SK-N-SH treated with all-trans-retinoic acid at 6 μM for 48 hours (cell line): ENCODE measurements around the gene TWF2.

Experiments used
- ATAC-seq: fragments of 200-7000 bp; cut with Tn5 transposase; 3 replicates; pipeline ENCODE4 v1.9.1; 2020; ENCODE audit warnings: mild to moderate bottlenecking, moderate library complexity
- ARNTL ChIP-seq: fragments of 450-650 bp; formaldehyde crosslinking; IDR thresholded peaks from 2 replicates; pipeline ENCODE4 v1.5.0; 2020; ENCODE audit warnings: low read depth, mild to moderate bottlenecking, moderate library complexity, borderline replicate concordance
- BACH2 ChIP-seq: fragments of 250-450 bp; sonication (Bioruptor Pico); IDR thresholded peaks from 2 replicates; pipeline ENCODE4 v1.9.0; 2021; ENCODE audit warnings: mild to moderate bottlenecking, borderline replicate concordance
- CSDC2 ChIP-seq: fragments of 250-450 bp; sonication (Bioruptor Pico); IDR thresholded peaks from 2 replicates; pipeline ENCODE4 v1.5.0; 2020; ENCODE audit warnings: mild to moderate bottlenecking, moderate library complexity
- ESRRG ChIP-seq: fragments of 250-450 bp; sonication (Bioruptor Pico); IDR thresholded peaks from 2 replicates; pipeline ENCODE4 v1.6.1; 2021; ENCODE audit warnings: mild to moderate bottlenecking
- GLIS3 ChIP-seq: fragments of 250-450 bp; sonication (Bioruptor Pico); IDR thresholded peaks from 2 replicates; pipeline ENCODE4 v1.5.0; 2020; ENCODE audit warnings: mild to moderate bottlenecking, moderate library complexity
- ISL1 ChIP-seq: fragments of 250-450 bp; sonication (Bioruptor Pico); IDR thresholded peaks from 2 replicates; pipeline ENCODE4 v2.1.2; 2022; ENCODE audit warnings: mild to moderate bottlenecking, moderate library complexity
- OSR1 ChIP-seq: fragments of 250-450 bp; sonication (Bioruptor Pico); IDR thresholded peaks from 2 replicates; pipeline ENCODE4 v1.8.0; 2022; ENCODE audit warnings: moderate library complexity, mild to moderate bottlenecking, inconsistent platforms
- PPARA ChIP-seq: fragments of 250-450 bp; sonication (Bioruptor Pico); IDR thresholded peaks from 2 replicates; pipeline ENCODE4 v1.5.0; 2020; ENCODE audit warnings: mild to moderate bottlenecking, borderline replicate concordance
- RARB ChIP-seq: fragments of 250-450 bp; sonication (Bioruptor Pico); IDR thresholded peaks from 2 replicates; pipeline ENCODE4 v1.8.0; 2021; ENCODE audit warnings: mild to moderate bottlenecking, moderate library complexity
- SNAI2 ChIP-seq: fragments of 250-450 bp; sonication (Bioruptor Pico); IDR thresholded peaks from 2 replicates; pipeline ENCODE4 v1.5.0; 2020; ENCODE audit warnings: mild to moderate bottlenecking, moderate library complexity
- TCF4 ChIP-seq: fragments of 250-450 bp; sonication (Bioruptor Pico); IDR thresholded peaks from 2 replicates; pipeline ENCODE4 v1.8.0; 2021; ENCODE audit warnings: mild to moderate bottlenecking, moderate library complexity, borderline replicate concordance
- TOX ChIP-seq: fragments of 250-450 bp; sonication (Bioruptor Pico); IDR thresholded peaks from 2 replicates; pipeline ENCODE4 v1.8.0; 2021; ENCODE audit warnings: mild to moderate bottlenecking, moderate library complexity, borderline replicate concordance
- ZC3H10 ChIP-seq: fragments of 250-450 bp; sonication (Bioruptor Pico); IDR thresholded peaks from 2 replicates; pipeline ENCODE4 v1.5.1; 2021; ENCODE audit warnings: mild to moderate bottlenecking, moderate library complexity
- ZFP3 ChIP-seq: fragments of 250-450 bp; sonication (Bioruptor Pico); IDR thresholded peaks from 2 replicates; pipeline ENCODE4 v1.5.0; 2020; ENCODE audit warnings: mild to moderate bottlenecking, moderate library complexity
- ZFP30 ChIP-seq: fragments of 450-650 bp; formaldehyde crosslinking; IDR thresholded peaks from 2 replicates; pipeline ENCODE4 v1.5.0; 2022; ENCODE audit warnings: mild to moderate bottlenecking, moderate library complexity
- ZNF565 ChIP-seq: fragments of 450-650 bp; formaldehyde crosslinking; conservative IDR thresholded peaks from 2 replicates; pipeline ENCODE4 v1.5.0; 2020; ENCODE audit warnings: low read depth, mild to moderate bottlenecking, moderate library complexity
- ZNF70 ChIP-seq: fragments of 450-650 bp; formaldehyde crosslinking; IDR thresholded peaks from 2 replicates; pipeline ENCODE4 v1.5.0; 2020; ENCODE audit warnings: mild to moderate bottlenecking, moderate library complexity
- ZNF8 ChIP-seq: fragments of 450-650 bp; formaldehyde crosslinking; IDR thresholded peaks from 2 replicates; pipeline ENCODE4 v1.5.0; 2020; ENCODE audit warnings: mild to moderate bottlenecking, moderate library complexity
- TF ChIP-seq, protein P1 (sequence below): fragments of 250-450 bp; sonication (Bioruptor Pico); IDR thresholded peaks from 2 replicates; pipeline ENCODE4 v1.5.0; 2020; ENCODE audit warnings: mild to moderate bottlenecking, moderate library complexity
- TF ChIP-seq, protein P2 (sequence below): fragments of 250-450 bp; sonication (Bioruptor Pico); IDR thresholded peaks from 2 replicates; pipeline ENCODE4 v1.5.1; 2020; ENCODE audit warnings: low read depth, mild to moderate bottlenecking, moderate library complexity
- TF ChIP-seq, protein P3 (sequence below): fragments of 250-450 bp; sonication (Bioruptor Pico); IDR thresholded peaks from 2 replicates; pipeline ENCODE4 v1.8.0; 2021; ENCODE audit warnings: low read depth, mild to moderate bottlenecking, moderate library complexity, borderline replicate concordance
- TF ChIP-seq, protein P4 (sequence below): fragments of 250-450 bp; sonication (Bioruptor Pico); IDR thresholded peaks from 2 replicates; pipeline ENCODE4 v1.5.1; 2021; ENCODE audit warnings: mild to moderate bottlenecking, moderate library complexity
- TF ChIP-seq, protein P5 (sequence below): fragments of 250-450 bp; sonication (Bioruptor Pico); IDR thresholded peaks from 2 replicates; pipeline ENCODE4 v1.8.0; 2020; ENCODE audit warnings: mild to moderate bottlenecking, moderate library complexity, borderline replicate concordance

Gene TWF2

DNA sequence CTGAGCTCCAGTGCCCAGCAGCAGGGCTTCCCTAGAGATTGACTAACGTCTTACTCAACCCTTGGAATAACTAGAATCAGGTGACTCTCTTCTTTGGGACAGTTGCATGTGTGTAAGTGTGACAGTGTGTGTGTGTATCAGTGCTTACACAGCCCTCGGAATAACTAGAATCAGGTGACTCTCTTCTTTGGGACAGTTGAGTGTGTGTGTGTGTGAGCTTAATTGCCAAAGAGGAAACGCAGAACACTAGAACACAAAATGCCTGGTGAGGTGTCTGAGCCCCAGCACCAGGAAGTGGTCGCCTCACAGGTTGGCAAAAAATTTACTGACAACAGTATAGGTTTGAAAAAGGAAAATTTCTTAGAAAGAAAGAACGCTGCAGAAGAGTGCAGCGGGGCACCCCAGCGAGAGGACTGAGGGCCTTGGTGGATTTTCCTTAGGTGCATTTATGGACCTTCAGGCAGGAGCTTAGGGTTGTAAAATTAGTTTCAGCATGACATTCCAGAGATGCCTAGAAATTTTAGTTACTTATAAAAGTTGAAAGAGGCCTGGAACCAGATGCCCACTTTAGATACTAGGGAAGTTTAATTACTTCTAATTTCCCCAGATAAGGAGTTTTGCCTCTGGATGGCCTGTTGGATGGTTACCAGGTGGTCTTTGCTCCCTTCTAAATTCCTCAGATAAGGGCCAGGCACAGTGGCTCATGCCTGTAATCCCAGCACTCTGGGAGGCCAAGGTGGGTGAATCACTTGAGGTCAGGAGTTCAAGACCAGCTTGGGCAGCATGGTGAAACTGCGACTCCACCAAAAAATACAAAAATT is 43.2 kb upstream of the TWF2 start (continued):
- TF ChIP-seq, protein P1, sequence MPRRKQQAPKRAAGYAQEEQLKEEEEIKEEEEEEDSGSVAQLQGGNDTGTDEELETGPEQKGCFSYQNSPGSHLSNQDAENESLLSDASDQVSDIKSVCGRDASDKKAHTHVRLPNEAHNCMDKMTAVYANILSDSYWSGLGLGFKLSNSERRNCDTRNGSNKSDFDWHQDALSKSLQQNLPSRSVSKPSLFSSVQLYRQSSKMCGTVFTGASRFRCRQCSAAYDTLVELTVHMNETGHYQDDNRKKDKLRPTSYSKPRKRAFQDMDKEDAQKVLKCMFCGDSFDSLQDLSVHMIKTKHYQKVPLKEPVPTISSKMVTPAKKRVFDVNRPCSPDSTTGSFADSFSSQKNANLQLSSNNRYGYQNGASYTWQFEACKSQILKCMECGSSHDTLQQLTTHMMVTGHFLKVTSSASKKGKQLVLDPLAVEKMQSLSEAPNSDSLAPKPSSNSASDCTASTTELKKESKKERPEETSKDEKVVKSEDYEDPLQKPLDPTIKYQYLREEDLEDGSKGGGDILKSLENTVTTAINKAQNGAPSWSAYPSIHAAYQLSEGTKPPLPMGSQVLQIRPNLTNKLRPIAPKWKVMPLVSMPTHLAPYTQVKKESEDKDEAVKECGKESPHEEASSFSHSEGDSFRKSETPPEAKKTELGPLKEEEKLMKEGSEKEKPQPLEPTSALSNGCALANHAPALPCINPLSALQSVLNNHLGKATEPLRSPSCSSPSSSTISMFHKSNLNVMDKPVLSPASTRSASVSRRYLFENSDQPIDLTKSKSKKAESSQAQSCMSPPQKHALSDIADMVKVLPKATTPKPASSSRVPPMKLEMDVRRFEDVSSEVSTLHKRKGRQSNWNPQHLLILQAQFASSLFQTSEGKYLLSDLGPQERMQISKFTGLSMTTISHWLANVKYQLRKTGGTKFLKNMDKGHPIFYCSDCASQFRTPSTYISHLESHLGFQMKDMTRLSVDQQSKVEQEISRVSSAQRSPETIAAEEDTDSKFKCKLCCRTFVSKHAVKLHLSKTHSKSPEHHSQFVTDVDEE: peak; percentile 81
- TF ChIP-seq ESRRG (CRISPR knock-in tag) (no peak), ISL1 (CRISPR knock-in tag) (peak; percentile 97), RARB (no peak)

DNA sequence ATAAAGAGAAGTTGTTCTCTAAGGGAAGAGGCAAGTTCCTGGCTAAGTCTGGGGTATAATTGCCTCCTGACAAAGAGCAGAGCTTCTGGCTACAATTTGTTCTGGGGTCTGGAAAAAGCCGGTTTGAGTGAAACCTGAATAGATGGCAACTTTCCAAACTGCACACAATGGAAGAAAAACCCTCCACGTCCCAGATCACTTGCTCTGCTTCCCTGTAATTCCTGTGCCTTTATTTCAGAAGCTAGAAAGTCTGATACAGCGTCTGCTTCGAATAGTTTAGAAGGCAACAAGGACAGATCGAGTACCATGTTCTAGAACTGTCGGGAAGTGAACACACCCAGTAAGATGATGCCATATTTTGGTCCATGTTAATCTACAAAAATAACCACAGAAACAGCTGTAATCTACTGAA is 41.1 kb upstream of the TWF2 start:
- TF ChIP-seq GLIS3 (CRISPR knock-in tag): no peak
- no peak; the same call in 1 of the 2 replicates for TF ChIP-seq TOX
- peak; percentile 47; the same call in 1 of the 2 replicates for TF ChIP-seq ISL1 (CRISPR knock-in tag)
- no peak for TF ChIP-seq CSDC2 (CRISPR knock-in tag)
- peak; percentile 79 for TF ChIP-seq TCF4 (CRISPR knock-in tag)
- no peak for TF ChIP-seq ZNF565
- TF ChIP-seq, protein P2, sequence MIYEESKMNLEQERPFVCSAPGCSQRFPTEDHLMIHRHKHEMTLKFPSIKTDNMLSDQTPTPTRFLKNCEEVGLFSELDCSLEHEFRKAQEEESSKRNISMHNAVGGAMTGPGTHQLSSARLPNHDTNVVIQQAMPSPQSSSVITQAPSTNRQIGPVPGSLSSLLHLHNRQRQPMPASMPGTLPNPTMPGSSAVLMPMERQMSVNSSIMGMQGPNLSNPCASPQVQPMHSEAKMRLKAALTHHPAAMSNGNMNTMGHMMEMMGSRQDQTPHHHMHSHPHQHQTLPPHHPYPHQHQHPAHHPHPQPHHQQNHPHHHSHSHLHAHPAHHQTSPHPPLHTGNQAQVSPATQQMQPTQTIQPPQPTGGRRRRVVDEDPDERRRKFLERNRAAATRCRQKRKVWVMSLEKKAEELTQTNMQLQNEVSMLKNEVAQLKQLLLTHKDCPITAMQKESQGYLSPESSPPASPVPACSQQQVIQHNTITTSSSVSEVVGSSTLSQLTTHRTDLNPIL (CRISPR knock-in tag): no peak
- TF ChIP-seq ZNF8 (CRISPR knock-in tag): no peak
- peak; percentile 50; the same call in 1 of the 2 replicates for TF ChIP-seq SNAI2 (CRISPR knock-in tag)
- no peak for TF ChIP-seq ARNTL (CRISPR knock-in tag)
- TF ChIP-seq ESRRG (CRISPR knock-in tag): no peak
- TF ChIP-seq ZNF70 (CRISPR knock-in tag): no peak
- TF ChIP-seq PPARA (CRISPR knock-in tag): no peak
- TF ChIP-seq, protein P3, sequence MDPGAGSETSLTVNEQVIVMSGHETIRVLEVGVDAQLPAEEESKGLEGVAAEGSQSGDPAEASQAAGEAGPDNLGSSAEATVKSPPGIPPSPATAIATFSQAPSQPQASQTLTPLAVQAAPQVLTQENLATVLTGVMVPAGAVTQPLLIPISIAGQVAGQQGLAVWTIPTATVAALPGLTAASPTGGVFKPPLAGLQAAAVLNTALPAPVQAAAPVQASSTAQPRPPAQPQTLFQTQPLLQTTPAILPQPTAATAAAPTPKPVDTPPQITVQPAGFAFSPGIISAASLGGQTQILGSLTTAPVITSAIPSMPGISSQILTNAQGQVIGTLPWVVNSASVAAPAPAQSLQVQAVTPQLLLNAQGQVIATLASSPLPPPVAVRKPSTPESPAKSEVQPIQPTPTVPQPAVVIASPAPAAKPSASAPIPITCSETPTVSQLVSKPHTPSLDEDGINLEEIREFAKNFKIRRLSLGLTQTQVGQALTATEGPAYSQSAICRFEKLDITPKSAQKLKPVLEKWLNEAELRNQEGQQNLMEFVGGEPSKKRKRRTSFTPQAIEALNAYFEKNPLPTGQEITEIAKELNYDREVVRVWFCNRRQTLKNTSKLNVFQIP (CRISPR knock-in tag): no peak
- TF ChIP-seq, protein P1: peak; percentile 46; the same call in 1 of the 2 replicates
- TF ChIP-seq, protein P4, sequence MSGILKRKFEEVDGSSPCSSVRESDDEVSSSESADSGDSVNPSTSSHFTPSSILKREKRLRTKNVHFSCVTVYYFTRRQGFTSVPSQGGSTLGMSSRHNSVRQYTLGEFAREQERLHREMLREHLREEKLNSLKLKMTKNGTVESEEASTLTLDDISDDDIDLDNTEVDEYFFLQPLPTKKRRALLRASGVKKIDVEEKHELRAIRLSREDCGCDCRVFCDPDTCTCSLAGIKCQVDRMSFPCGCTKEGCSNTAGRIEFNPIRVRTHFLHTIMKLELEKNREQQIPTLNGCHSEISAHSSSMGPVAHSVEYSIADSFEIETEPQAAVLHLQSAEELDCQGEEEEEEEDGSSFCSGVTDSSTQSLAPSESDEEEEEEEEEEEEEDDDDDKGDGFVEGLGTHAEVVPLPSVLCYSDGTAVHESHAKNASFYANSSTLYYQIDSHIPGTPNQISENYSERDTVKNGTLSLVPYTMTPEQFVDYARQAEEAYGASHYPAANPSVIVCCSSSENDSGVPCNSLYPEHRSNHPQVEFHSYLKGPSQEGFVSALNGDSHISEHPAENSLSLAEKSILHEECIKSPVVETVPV: no peak; the same call in 1 of the 2 replicates
- no peak for TF ChIP-seq OSR1 (CRISPR knock-in tag)
- TF ChIP-seq, protein P5, sequence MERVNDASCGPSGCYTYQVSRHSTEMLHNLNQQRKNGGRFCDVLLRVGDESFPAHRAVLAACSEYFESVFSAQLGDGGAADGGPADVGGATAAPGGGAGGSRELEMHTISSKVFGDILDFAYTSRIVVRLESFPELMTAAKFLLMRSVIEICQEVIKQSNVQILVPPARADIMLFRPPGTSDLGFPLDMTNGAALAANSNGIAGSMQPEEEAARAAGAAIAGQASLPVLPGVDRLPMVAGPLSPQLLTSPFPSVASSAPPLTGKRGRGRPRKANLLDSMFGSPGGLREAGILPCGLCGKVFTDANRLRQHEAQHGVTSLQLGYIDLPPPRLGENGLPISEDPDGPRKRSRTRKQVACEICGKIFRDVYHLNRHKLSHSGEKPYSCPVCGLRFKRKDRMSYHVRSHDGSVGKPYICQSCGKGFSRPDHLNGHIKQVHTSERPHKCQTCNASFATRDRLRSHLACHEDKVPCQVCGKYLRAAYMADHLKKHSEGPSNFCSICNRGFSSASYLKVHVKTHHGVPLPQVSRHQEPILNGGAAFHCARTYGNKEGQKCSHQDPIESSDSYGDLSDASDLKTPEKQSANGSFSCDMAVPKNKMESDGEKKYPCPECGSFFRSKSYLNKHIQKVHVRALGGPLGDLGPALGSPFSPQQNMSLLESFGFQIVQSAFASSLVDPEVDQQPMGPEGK (CRISPR knock-in tag): 0 out of 2 replicates have a peak, but pooled peaks have one; percentile 62
- no peak for TF ChIP-seq RARB
- TF ChIP-seq ZFP3 (CRISPR knock-in tag): no peak
- no peak for TF ChIP-seq ZFP30 (CRISPR knock-in tag)
- no peak for TF ChIP-seq BACH2
- TF ChIP-seq ZC3H10 (CRISPR knock-in tag): no peak
- peak; percentile 16 for ATAC-seq
